GM21576 (cell line): Measurements from ENCODE around the gene PROSER3.

Experiments used
- ATAC-seq: cut with Tn5 transposase; IDR thresholded peaks from one replicate; pipeline ENCODE4 v1.9.1; 2021; ENCODE audit warnings: mild to moderate bottlenecking, moderate library complexity; ENCODE audit not compliant: unreplicated experiment

Gene PROSER3

DNA sequence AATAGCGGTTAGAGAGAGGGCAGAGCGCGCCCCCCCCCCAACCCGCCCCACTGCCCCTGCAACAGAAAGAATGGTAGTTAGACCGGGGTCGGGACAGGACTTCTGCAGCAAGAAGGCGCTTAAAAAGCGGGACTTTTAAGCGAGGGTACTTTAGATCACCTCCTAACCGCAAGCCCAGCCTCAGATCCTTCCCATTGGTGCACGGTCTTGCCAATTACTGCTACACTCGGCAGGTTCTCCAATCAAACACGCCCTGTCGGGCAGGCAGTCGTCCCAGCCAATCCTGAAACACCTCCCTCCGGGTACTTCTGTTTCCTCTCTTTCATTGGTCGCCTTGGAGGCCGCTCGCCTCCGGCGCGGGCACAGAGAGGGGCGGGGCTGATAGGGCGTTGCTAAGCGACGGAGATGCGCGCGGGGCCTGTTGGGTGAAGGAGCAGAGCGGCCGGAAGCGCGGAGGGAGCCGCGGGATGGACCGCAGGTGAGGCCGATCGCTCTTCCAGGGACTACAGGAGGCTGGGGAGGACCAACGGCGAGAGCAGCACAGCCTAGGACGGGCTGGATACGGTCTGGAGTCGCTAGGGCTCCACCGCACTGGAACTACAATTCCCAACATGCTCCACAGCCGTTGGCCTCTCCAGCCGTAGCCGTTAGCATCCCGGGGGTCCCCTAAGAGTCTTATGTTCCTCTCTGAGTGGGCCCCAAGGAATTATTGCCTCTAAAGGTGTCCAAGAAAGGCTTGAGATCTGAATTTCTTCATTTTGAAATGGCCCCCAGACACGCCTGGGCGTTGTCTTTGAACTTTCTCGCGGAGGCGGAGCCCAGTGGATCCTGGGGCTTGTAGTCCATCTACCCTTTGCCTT is at the start of gene PROSER3:
PROSER3 (plus strand) TSS at position 428 of the 860 bp plus-strand sequence; CDS start at position 468, 40 bp downstream.
- ATAC-seq = peak; percentile 90

DNA sequence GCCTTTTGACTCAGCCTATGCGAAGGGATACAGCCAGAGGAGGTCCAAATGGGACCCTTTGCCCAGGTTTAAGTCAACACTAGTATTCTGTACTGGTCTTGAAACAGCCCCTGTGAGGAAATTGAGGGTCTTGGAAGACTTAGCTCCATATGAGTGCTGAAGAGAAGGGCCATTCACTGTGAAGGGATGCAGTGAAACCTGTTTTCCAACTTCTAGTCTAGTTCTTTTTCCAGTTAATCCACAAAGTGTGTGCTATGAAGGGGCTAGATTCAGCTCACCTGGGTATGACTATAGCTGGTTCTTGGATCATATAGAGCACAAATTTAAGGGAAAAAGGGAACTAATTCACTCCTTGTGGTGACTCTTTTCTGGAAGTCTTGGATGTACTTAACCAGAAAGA is 49.6 kb upstream of the PROSER3 start:
- ATAC-seq = no peak

DNA sequence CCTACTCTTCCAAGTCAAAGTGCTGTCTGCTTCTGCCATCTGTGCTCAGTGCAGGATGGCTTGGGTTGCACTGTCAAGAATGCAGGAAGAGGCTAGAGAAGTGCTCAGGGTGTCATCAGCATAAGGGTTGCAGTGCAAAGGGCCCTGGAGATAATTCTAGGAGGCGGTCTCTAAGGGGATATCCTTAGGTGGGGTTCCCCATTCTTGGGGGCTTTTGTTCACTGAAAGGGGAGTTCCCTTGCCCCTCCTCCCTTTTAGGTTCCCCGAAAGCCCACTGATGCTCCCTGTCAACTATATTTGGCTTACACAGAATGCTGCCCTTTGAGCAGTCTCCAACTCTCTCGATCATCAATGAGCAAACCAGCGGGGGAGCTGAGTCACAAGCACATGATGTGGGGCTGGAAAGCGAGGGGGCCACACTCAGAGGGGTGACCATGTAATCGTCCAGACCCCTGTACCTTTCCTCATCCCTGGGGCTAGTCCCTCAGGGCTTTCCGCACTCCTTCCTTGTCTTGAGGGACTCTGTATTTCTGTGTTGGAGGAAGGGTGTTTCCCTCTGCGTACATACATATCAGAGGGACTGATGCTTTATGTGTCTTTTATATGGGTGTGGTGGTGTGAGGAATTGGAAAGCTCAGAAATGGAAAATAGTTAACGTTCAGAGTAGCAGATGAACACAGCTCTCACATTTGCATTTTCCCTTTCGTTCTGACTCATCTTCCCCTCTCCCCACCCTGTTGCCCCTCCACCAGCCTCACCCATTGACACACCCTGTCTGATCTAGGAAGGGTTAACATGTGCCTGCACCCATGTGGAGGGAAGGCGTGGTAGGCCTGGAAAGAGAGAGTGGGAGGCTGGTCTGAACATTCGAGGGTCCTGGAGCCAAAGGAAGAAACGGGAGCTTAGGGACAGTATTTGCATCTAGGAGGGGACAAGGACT is 46.9 kb upstream of the PROSER3 start:
- ATAC-seq = peak; percentile 31

DNA sequence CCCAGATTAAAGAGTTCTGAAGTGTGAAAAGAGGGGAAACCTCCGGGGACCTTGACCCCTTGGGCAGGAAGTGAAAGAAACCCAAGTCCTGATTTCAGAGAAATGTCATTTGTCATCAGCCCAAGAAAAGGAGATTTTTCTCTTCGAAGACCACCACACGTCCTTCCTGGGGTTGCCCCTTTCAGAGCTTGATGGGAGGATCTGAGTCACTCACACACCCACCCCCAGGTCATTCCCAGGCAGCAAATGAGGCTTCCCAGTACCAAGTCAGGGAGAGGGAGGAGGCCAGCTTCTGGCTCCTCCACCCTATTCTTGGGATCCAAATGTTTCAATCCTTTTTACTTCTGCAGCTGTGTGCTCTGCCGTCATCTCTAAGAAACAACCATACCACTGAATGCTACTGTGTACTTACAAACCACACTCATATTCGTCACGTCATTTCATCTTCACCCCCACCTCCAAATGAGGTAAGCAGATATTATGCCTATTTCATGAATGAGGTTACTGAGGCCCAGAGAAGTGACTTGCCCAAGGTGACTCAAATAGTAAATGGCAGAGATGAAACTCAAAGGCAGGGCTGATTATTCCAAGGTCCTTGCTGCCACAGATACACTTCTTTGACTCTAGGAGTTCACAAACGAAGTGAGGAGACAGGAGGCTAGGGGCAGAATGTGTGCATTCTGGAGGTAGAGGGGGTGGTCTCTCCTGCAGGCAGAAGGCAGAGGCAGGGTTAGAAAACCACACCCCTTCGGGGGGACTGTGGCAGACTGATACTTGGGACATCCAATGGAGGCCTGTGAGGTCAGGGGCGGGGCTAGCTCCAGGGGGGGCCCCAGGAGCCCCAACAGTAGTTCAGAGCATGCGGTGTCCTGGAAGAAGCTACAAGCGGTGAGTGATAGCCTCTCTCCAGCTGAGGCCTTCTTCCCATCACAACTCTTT is 45.1 kb upstream of the PROSER3 start:
- ATAC-seq = no peak

DNA sequence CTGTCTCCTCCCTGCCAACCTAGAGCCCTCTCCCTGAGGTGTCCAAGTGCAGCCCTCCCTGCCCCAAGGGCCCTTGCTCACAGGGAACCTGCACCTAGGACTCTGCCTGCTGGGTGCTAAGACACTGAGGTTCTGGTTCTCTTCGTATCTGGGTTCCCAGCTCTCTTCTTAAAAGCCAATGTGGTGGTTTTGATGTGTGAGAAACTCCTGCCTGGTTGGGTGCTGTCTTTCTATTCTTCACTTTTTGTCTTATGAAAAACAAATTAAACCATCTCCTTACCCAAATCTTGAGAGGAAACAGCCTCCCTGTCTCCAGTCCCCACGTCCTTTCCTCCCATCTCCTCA is 44.5 kb upstream of the PROSER3 start:
- ATAC-seq = no peak

DNA sequence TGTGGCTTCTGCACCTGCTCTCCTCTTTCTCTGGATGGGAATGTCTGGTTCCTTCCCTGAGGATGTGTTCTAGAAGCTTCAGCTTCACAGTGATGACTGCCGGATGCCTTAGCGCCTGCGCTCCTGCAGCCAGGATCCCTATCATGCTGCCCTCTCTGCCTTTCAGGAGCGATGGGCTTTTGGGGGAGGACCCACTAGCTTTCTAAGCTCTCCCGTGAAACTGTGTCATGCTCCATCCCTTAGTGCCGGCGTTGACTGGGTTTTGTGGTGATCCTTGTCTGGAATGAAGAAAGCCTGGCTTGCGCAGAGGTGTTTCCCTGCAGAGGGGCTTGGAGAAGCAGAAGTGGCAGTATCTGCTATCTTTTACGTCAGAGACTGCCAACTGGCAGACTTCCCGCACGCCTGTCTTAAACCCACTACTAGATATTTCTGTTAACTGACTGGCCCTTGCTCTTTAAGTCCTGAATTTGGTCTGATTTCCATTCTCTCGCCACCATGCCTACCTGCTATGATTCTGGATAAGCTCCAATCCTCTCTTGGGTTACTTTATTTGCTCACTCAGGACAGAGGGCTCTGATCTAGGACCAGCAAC is 44.0 kb upstream of the PROSER3 start:
- no peak for ATAC-seq

DNA sequence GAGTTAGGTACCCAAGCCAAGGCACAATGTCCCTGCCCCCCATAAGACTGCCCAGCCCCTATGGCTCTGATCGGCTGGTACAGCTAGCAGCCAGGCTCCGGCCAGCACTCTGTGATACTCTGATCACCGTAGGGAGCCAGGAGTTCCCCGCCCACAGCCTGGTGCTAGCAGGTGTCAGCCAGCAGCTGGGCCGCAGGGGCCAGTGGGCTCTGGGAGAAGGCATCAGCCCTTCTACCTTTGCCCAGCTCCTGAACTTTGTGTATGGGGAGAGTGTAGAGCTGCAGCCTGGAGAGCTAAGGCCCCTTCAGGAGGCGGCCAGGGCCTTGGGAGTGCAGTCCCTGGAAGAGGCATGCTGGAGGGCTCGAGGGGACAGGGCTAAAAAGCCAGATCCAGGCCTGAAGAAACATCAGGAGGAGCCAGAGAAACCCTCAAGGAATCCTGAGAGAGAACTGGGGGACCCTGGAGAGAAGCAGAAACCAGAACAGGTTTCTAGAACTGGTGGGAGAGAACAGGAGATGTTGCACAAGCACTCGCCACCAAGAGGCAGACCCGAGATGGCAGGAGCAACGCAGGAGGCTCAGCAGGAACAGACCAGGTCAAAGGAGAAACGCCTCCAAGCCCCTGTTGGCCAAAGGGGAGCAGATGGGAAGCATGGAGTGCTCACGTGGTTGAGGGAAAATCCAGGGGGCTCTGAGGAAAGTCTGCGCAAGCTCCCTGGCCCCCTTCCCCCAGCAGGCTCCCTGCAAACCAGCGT is 43.2 kb upstream of the PROSER3 start:
- ATAC-seq = no peak

DNA sequence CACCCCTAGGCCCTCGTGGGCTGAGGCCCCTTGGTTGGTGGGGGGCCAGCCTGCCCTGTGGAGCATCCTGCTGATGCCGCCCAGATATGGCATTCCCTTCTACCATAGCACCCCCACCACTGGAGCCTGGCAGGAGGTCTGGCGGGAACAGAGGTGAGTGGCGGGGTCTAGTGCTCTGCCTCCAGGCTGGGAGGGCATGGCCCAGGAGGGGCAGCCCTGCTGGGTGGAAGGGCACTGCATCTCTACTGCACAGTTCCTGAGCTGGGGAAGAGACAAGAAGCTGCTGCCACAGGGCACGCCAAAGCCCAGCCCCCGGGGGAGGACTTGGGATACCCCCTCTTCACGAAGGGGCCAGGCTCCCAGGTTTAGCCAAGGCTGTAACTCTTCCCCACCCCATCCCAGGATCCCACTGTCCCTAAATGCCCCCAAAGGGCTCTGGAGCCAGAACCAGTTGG is 42.6 kb upstream of the PROSER3 start:
- ATAC-seq = no peak

DNA sequence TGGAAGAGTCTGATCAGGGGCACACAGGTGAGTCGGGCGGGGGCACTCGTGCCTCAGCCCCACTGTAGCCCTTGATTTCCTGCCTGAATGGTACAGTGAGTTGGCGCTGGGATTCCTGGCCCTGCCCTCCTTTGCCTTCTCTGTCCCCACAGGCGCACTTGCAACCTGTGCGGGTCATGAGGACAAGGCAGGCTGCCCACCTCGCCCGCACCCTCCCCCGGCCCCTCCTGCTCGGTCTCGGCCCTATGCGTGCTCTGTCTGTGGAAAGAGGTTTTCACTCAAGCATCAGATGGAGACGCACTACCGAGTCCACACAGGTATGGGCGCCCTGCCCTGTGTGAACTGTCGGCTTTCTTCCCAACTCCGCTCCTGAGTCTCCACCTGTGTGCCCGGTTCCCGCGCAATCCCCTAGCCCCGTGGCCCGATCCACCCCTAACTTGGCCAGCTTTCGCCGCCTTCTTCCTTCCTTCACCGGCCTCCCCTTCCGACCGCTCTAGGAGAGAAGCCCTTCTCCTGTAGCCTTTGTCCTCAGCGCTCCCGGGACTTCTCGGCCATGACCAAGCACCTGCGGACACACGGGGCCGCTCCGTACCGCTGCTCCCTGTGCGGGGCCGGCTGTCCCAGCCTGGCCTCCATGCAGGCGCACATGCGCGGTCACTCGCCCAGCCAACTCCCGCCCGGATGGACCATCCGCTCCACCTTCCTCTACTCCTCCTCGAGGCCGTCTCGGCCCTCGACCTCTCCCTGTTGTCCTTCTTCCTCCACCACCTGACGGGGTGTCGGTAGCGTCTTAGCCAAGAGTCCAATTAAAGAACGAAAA is 41.8 kb upstream of the PROSER3 start:
- no peak for ATAC-seq

DNA sequence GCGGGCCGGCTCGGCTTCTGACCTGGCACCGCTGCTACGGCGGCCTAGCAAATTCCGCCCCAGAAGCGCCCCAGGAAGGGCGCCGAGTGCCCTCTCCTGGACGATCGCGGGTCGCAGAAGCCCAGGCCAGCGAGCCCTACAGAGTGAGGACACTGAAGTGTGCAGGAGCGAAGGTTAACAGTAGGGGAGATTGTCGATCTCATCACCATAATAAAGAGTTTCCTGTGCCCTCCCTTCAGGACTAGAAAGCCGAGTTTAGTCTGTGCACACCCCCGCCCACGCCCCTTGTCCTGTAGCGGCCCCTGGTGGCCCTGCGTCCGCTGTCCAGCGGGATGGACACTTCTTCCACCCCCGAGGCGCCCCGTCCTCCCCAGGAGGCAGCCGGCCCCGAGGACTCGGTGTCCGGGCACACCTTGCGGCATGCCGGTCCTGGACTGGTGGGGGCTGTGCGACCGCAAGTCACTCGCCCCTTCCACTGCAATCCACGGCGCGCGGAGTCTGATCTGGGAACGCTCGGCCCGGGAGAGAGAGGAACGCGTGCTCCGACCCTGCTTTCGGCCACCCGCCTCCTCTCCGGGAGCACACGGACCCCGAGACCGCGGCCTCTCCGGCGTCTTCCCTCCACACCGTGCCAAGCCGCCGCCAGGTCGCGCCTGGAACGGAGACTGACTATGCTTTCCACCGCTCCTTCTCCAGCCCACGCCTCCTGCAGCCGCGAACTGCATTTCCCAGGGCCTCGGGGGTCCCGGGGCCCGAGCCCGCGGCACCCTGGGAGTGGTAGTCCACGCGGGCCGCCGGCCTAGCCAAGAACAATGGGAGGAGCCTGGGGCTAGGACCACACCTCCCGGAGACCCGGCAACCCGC is 40.9 kb upstream of the PROSER3 start:
- peak; percentile 55 for ATAC-seq

DNA sequence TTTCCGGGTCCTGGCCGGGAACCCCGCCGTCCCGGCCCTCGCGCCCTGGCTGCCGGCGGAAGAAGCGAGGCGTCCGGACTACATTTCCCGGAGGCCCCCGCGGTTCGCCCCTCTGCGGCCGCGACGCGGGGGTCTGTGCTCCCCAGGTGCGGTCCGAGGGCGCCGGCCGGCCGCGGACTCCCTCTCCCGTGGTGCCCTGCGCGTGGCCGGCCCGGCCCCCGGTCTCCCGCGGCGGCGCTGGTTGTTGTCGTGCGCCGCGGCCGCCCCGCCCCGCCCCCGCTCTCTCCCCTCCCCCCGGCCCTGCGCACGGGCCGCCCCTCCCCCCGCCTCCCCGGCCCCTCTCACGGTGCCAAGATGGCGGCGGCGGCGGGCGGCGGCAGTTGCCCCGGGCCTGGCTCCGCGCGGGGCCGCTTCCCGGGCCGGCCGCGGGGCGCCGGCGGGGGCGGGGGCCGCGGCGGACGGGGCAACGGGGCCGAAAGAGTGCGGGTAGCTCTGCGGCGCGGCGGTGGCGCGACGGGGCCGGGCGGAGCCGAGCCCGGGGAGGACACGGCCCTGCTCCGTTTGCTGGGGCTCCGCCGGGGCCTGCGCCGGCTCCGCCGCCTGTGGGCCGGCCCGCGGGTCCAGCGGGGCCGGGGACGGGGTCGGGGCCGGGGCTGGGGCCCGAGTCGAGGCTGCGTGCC is 40.2 kb upstream of the PROSER3 start, which contains the start of gene KMT2B:
KMT2B (plus strand) TSS at position 339 of the 680 bp plus-strand sequence; CDS start at position 355, 16 bp downstream.
- peak; percentile 1 for ATAC-seq

DNA sequence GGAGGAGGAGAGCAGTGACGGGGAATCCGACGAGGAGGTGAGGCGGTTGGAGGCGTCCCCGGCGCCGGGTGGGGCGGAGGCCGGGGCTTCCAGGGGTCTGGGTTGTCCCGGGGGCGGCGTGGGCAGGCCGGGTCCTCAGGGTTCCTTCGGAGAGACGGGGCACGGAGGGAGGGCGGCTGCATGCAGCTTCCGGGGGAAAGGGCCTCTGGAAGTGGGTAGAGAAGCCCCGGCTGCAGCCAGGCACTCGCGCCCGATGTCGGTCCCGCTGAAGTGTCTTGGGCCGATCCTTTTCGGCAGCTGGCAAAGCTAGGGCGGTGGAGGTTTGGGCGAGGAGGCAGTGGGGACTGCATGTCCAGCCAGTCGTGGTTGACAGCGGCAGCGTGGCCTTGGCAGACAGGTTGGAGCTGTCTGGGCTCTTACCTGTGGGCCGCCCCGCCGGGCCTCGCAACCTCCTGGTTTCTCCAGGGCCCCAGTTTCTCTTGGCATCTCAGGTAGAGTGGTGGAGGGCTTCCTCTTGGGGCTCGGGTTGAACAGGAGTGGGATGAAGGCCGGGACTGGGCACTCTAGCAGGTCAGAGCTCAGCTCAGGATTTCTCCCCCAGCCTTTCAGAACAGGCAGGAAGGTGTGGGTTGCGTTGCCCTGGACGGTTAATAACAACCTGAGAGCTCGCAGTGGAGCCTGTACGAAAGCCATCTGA is 39.5 kb upstream of the PROSER3 start:
- ATAC-seq = no peak

DNA sequence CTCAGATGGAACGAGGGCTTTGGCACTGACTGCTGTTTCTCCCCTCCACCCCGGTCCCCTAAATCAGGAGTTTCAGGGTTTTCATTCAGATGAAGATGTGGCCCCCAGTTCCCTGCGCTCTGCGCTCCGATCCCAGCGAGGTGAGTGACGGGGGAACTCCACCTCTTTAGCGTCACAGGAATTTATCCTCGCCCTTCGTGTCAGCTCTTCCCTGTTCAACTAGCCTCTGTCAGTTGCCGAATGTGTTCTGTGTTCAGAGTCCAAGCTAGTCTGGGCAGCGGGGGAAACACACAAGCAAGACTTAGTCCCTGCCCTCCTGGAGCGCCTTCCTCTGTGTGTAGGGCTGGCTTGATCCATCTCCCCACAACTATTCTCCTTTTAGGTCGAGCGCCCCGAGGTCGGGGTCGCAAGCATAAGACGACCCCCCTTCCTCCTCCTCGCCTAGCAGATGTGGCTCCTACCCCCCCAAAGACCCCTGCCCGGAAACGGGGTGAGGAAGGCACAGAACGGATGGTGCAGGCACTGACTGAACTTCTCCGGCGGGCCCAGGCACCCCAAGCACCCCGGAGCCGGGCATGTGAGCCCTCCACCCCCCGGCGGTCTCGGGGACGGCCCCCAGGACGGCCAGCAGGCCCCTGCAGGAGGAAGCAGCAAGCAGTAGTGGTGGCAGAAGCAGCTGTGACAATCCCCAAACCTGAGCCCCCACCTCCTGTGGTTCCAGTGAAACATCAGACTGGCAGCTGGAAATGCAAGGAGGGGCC is 38.4 kb upstream of the PROSER3 start:
- ATAC-seq = no peak

DNA sequence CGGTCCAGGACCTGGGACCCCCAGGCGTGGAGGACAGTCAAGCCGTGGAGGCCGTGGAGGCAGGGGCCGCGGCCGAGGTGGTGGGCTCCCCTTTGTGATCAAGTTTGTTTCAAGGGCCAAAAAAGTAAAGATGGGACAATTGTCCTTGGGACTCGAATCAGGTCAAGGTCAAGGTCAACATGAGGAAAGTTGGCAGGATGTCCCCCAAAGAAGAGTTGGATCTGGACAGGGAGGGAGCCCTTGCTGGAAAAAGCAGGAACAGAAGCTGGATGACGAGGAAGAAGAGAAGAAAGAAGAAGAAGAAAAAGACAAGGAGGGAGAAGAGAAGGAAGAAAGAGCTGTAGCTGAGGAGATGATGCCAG is 37.8 kb upstream of the PROSER3 start:
- no peak for ATAC-seq

DNA sequence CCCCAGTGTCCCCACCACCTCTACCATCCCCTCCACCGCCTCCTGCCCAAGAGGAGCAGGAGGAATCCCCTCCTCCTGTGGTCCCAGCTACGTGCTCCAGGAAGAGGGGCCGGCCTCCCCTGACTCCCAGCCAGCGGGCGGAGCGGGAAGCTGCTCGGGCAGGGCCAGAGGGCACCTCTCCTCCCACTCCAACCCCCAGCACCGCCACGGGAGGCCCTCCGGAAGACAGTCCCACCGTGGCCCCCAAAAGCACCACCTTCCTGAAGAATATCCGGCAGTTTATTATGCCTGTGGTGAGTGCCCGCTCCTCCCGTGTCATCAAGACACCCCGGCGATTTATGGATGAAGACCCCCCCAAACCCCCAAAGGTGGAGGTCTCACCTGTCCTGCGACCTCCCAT is 37.3 kb upstream of the PROSER3 start:
- no peak for ATAC-seq

DNA sequence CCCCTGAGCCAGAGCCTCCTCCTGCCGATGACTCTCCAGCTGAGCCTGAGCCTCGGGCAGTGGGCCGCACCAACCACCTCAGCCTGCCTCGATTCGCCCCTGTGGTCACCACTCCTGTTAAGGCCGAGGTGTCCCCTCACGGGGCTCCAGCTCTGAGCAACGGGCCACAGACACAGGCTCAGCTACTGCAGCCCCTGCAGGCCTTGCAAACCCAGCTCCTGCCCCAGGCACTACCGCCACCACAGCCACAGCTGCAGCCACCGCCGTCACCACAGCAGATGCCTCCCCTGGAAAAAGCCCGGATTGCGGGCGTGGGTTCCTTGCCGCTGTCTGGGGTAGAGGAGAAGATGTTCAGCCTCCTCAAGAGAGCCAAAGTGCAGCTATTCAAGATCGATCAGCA is 36.6 kb upstream of the PROSER3 start:
- no peak for ATAC-seq
